T-cell (primary cell): ENCODE measurements around the gene YEATS2. TPM values are rescaled to one million over a fixed set of nuclear protein-coding genes. Genes with fewer than 3 reads are reported as not detected.

Experiments
- ATAC-seq, 4 experiments: fragments of 200-7000 bp in 3 of 4; fragments of 150-1000 bp in 1 of 4; cut with Tn5 transposase; replicated peaks in 1 of 4; 1 replicate in 3 of 4; 2 replicates in 1 of 4; pipeline ENCODE4 v1.10.0; 2021; ENCODE audit warnings: moderate library complexity in 3 of 4, mild to moderate bottlenecking in 2 of 4, moderate number of reproducible peaks in 1 of 4
- CTCF ChIA-PET, 2 donors: fragments of 300-600 bp; sonication (Branson Sonifier 250); formaldehyde crosslinking; loops; one replicate each; lab custom pipeline; 2022; ENCODE audit warnings: antibody characterized with exemption in 2 of 2; lab: Charles Lee
- POLR2A ChIA-PET, 2 donors: fragments of 300-600 bp; sonication (Branson Sonifier 250); formaldehyde crosslinking; loops; one replicate each; lab custom pipeline; 2022; ENCODE audit warnings: antibody characterized with exemption in 2 of 2; lab: Charles Lee
- DNase-seq, 35 experiments: peaks; one replicate each; pipeline versions ENCODE4 v3.0.0 to v3.0.0-alpha.2; 2013 to 2023
- H3K27ac ChIP-seq: one replicate; pipeline ENCODE4 v1.5.1; 2013; ENCODE audit warnings: low read length
- H3K27me3 ChIP-seq, 2 experiments: replicated peaks in 1 of 2; 1 replicate in 1 of 2; 2 replicates in 1 of 2; pipeline versions ENCODE4 v1.6.1 to v1.7.0; 2013; ENCODE audit warnings: low read length in 1 of 2, mixed read lengths in 1 of 2; ENCODE audit not compliant: control insufficient read depth in 2 of 2, insufficient read depth in 2 of 2; ENCODE audit errors: extremely low read depth in 1 of 2
- H3K36me3 ChIP-seq, 2 donors: 1 replicate in 1 of 2; 2 replicates in 1 of 2; pipeline versions ENCODE4 v1.6.1 to v1.7.0; 2013; ENCODE audit warnings: low read length in 1 of 2; ENCODE audit not compliant: control insufficient read depth in 2 of 2, insufficient read depth in 1 of 2; ENCODE audit errors: extremely low read depth in 1 of 2
- H3K4me1 ChIP-seq, 2 experiments: 1 replicate in 1 of 2; 2 replicates in 1 of 2; pipeline versions ENCODE4 v1.6.1 to v1.7.0; 2013; ENCODE audit warnings: low read length in 2 of 2, mixed read lengths in 1 of 2; ENCODE audit not compliant: insufficient read depth in 2 of 2, control insufficient read depth in 1 of 2; ENCODE audit errors: extremely low read depth in 1 of 2
- H3K4me3 ChIP-seq, 2 donors: 1 replicate in 1 of 2; 2 replicates in 1 of 2; pipeline versions ENCODE4 v1.5.1 to v1.7.0; 2013; ENCODE audit warnings: mild to moderate bottlenecking in 2 of 2, low read length in 1 of 2, moderate library complexity in 1 of 2; ENCODE audit not compliant: control insufficient read depth in 1 of 2; ENCODE audit errors: extremely low read depth in 1 of 2
- H3K9me3 ChIP-seq: 2 replicates; pipeline ENCODE4 v1.7.0; 2013
- H3K27ac Mint-ChIP-seq, 2 donors: one replicate each; pipeline ENCODE4 v1.8.0; 2020 to 2021; ENCODE audit warnings: mild to moderate bottlenecking in 2 of 2, mixed read lengths in 2 of 2
- H3K27me3 Mint-ChIP-seq, 2 donors: one replicate each; pipeline ENCODE4 v1.8.0; 2021 to 2022; ENCODE audit warnings: mixed read lengths in 2 of 2
- H3K36me3 Mint-ChIP-seq: one replicate; pipeline ENCODE4 v1.8.0; 2021; ENCODE audit warnings: mixed read lengths
- H3K4me1 Mint-ChIP-seq, 3 donors: one replicate each; pipeline ENCODE4 v1.8.0; 2020 to 2022; ENCODE audit warnings: mixed read lengths in 3 of 3, mild to moderate bottlenecking in 1 of 3
- H3K4me3 Mint-ChIP-seq, 3 donors: one replicate each; pipeline ENCODE4 v1.8.0; 2020 to 2022; ENCODE audit warnings: mild to moderate bottlenecking in 3 of 3, mixed read lengths in 3 of 3, moderate library complexity in 3 of 3
- H3K9me3 Mint-ChIP-seq, 3 donors: one replicate each; pipeline ENCODE4 v1.8.0; 2020 to 2022; ENCODE audit warnings: mixed read lengths in 3 of 3
- WGBS: methylation state at CpG from one replicate; pipeline ENCODE4 v1.1.5; 2013; ENCODE audit warnings: missing lambda C conversion rate; ENCODE audit not compliant: insufficient coverage; 5-methylcytosine and 5-hydroxymethylcytosine counted together
- total RNA-seq, 35 experiments: library from RNA in 6 of 35; stranded (reverse) in 6 of 35; fragments of 120-200 nt in 1 of 35; gene quantifications; one replicate each; pipeline versions ENCODE4 v1.2.1 to v1.2.4 and lab custom pipeline; 2013 to 2026

Gene YEATS2
- total RNA-seq, 5 donors from 2014 or later (not counting 1 experiment from before 2014, with no cell fraction given): 23.8 to 26.2 (median 25.2) TPM

- Mint-ChIP-seq H3K27ac (no peak overlapping the region), H3K9me3 (no peaks in the 10 kb centered on the region), H3K4me1 (peaks cover 0 to 13% (median 9%) of the 10 kb centered on the region in 3 donors), H3K36me3 (peaks cover 62% of the 10 kb centered on the region), H3K4me3 (no peak overlapping the region), H3K27me3 (no peaks in the 10 kb centered on the region)
- no peak for DNase-seq
- Histone ChIP-seq H3K4me3 (no peak overlapping the region), H3K27ac (no peak overlapping the region), H3K36me3 (peaks cover 14 to 46% of the 10 kb centered on the region in 2 donors), H3K4me1 (no peaks in the 10 kb centered on the region), H3K9me3 (no peaks in the 10 kb centered on the region), H3K27me3 (no peaks in the 10 kb centered on the region)
- ChIA-PET POLR2A (interaction anchor here in 1 of 2 donors (0.7 kb wide), 1 partner anchor 778 kb away, joined by 3 read pairs; no protein-coding TSS in a partner anchor), CTCF (no interaction called here)
- WGBS: no CpG with 5 or more reads among the region's 3 CpGs
- no peak for ATAC-seq
Measured at GRCh38 chr3:183857863-183858262, 160.3 kb downstream of the YEATS2 start.

Other genes with a start within 250 kb of the YEATS2 start
- 10 to 100 TPM; 34.8 to 54.7 (median 52.5) TPM for gene KLHL6, start 142.1 kb upstream of the YEATS2 start, total RNA-seq
- 100 to 1,000 TPM in 3 of 5 donors, 10 to 100 TPM in 2; 83.3 to 145 (median 101) TPM for gene KLHL24, start 62.2 kb upstream of the YEATS2 start, total RNA-seq
- gene MAP6D1, start 127.8 kb downstream of the YEATS2 start, total RNA-seq: 1 to 10 TPM; 1.2 to 3.3 (median 2.1) TPM
- gene PARL, start 187.1 kb downstream of the YEATS2 start, total RNA-seq: 10 to 100 TPM; 38.8 to 46.2 (median 41.3) TPM